Mesangial cell (primary cell): Measurements from ENCODE around the gene GAGE12J. TPM values are rescaled to one million over a fixed set of nuclear protein-coding genes. Genes with fewer than 3 reads are reported as not detected.

Source experiments
- total RNA-seq: library from RNA; depleted of rRNA; stranded (reverse); fragments of >200 nt; gene quantifications from 2 replicates; pipeline ENCODE4 v1.2.3, GENCODE V29; 2015

The GAGE12J gene
- total RNA-seq, result not detected in 2 replicates

DNA sequence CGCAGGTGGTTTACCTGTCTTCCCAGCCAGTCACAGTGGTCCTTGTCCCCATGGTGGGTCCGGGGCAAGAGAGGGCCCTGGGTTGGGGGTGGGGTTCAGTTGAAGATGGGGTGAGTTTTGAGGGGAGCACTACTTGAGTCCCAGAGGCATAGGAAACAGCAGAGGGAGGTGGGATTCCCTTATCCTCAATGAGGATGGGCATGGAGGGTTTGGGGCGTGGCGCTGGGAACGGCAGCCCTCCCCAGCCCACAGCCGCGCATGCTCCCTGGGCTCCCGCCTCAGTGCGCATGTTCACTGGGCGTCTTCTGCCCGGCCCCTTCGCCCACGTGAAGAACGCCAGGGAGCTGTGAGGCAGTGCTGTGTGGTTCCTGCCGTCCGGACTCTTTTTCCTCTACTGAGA, at the start of gene GAGE12J:
GAGE12J (plus strand) TSS at position 301 of the 400 bp plus-strand sequence. CDS start 1,157 bp downstream, outside the sequence.

DNA sequence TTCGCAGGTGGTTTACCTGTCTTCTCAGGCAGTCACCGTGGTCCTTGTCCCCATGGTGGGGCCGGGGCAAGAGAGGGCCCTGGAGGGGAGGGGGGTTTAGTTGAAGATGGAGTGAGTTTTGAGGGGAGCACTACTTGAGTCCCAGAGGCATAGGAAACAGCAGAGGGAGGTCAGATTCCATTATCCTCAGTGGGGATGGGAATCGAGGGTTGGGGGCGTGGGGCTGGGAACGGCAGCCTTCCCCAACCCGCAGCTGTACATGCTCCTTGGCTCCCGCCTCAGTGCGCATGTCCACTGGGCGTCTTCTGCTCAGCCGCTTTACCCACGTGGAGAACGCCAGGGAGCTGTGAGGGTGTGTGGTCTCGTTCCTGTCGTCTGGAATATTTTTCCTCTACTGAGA, 18.5 kb upstream of the GAGE12J start, which contains the start of gene GAGE10:
GAGE10 (plus strand) TSS at position 301 of the 400 bp plus-strand sequence. CDS start 1,214 bp downstream, outside the sequence.

GRCh38 chrX:49331282-49331681, 9.4 kb downstream of the GAGE12J start, which contains the start of gene GAGE13:
GAGE13 (plus strand) TSS chrX:49331582; CDS start chrX:49332738, 1,156 bp downstream.

Other genes with a start within 250 kb of the GAGE12J start
- gene PRAF2, start 248.0 kb upstream of the GAGE12J start, total RNA-seq, result 27.7 and 35.4 TPM in 2 replicates
- gene WDR45, start 242.2 kb upstream of the GAGE12J start, total RNA-seq, result 30.3 and 77.5 TPM in 2 replicates
- 19.9 and 21.2 TPM in 2 replicates for gene GPKOW, start 198.3 kb upstream of the GAGE12J start, total RNA-seq
- 1.8 and 4.6 TPM in 2 replicates for gene MAGIX, start 159.3 kb upstream of the GAGE12J start, total RNA-seq
- 109 and 200 TPM in 2 replicates for gene PLP2, start 150.1 kb upstream of the GAGE12J start, total RNA-seq
- gene PRICKLE3, start 135.7 kb upstream of the GAGE12J start, total RNA-seq, result 9.8 and 10.8 TPM in 2 replicates
- gene SYP, start 121.8 kb upstream of the GAGE12J start, total RNA-seq, result 1.5 TPM in 1 of 2 replicates, not detected in the other
- under 0.01 TPM in 1 of 2 replicates, not detected in the other for gene CACNA1F, start 88.7 kb upstream of the GAGE12J start, total RNA-seq
- 22.0 and 23.7 TPM in 2 replicates for gene CCDC22, start 86.6 kb upstream of the GAGE12J start, total RNA-seq
- gene FOXP3, start 57.3 kb upstream of the GAGE12J start, total RNA-seq, result not detected in 2 replicates
- 1.5 and 9.5 TPM in 2 replicates for gene PPP1R3F, start 52.2 kb upstream of the GAGE12J start, total RNA-seq
- gene GAGE10, start 18.4 kb upstream of the GAGE12J start, total RNA-seq, result not detected in 2 replicates
- not detected in 2 replicates for gene GAGE13, start 9.5 kb downstream of the GAGE12J start, total RNA-seq
- gene GAGE12C, start 210.1 kb downstream of the GAGE12J start, total RNA-seq, result not detected in 2 replicates
- gene GAGE12D, start 219.7 kb downstream of the GAGE12J start, total RNA-seq, result not detected in 2 replicates
- gene GAGE12E, start 229.3 kb downstream of the GAGE12J start, total RNA-seq, result not detected in 2 replicates
- not detected in 2 replicates for gene GAGE12F, start 238.8 kb downstream of the GAGE12J start, total RNA-seq
- gene GAGE12G, start 248.4 kb downstream of the GAGE12J start, total RNA-seq, result not detected in 2 replicates